D721Med (cell line): ENCODE measurements around the gene CCL20.

Source experiments
- DNase-seq: peaks from one replicate; pipeline ENCODE4 v3.0.0; 2011; ENCODE audit warnings: low spot score; ENCODE audit not compliant: insufficient read length
- FAIRE-seq: peaks from 2 replicates; lab custom pipeline; 2011; peaks lifted over from hg19 to GRCh38; lab: Jason Lieb, UNC
- TF ChIP-seq, protein P1 (sequence below): IDR thresholded peaks from 2 replicates; pipeline ENCODE4 v1.5.1; 2012; ENCODE audit warnings: mild to moderate bottlenecking, control low read depth; ENCODE audit not compliant: insufficient read depth; ENCODE audit errors: missing control alignments

The CCL20 gene

DNA sequence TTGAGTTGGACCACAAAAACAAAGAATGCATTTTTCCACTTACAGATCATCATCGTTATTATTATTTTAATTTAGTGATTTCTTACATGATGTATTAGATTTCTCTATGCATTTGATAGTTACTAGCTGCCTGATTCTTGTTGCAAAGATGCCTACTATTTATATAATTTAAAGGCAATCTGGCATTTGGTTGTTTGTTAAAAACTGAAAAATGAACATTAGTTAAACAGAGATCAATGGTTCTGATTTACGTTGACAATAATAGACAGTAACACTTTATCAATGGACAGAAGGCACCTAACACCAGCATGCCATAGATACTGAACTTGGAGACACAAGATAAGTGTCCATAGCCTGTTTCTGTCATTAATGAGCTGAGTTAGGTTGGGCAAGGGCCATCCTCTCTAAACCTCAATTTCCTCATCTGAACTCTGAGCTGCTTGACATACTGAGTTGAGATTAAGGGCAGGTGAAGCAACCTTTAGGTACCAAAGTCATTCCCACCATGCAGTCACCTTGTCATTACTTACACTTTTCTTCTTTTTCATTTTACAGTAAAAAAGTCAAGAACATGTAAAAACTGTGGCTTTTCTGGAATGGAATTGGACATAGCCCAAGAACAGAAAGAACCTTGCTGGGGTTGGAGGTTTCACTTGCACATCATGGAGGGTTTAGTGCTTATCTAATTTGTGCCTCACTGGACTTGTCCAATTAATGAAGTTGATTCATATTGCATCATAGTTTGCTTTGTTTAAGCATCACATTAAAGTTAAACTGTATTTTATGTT, 3.1 kb downstream of the CCL20 start:
- FAIRE-seq = no peak

DNA sequence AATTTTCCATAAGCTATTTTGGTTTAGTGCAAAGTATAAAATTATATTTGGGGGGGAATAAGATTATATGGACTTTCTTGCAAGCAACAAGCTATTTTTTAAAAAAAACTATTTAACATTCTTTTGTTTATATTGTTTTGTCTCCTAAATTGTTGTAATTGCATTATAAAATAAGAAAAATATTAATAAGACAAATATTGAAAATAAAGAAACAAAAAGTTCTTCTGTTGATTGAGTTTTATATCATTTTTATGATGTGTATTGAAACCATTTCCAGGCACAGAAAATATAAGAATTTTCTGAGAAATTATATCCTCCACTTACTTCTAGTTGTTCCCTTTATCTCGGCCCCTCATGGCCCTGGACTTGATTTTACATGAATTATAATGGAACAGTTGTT, 3.7 kb downstream of the CCL20 start:
- DNase-seq (no peak), FAIRE-seq (no peak)
- TF ChIP-seq, protein P1, sequence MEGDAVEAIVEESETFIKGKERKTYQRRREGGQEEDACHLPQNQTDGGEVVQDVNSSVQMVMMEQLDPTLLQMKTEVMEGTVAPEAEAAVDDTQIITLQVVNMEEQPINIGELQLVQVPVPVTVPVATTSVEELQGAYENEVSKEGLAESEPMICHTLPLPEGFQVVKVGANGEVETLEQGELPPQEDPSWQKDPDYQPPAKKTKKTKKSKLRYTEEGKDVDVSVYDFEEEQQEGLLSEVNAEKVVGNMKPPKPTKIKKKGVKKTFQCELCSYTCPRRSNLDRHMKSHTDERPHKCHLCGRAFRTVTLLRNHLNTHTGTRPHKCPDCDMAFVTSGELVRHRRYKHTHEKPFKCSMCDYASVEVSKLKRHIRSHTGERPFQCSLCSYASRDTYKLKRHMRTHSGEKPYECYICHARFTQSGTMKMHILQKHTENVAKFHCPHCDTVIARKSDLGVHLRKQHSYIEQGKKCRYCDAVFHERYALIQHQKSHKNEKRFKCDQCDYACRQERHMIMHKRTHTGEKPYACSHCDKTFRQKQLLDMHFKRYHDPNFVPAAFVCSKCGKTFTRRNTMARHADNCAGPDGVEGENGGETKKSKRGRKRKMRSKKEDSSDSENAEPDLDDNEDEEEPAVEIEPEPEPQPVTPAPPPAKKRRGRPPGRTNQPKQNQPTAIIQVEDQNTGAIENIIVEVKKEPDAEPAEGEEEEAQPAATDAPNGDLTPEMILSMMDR = no peak

More for the DNA sequence above, 3.1 kb downstream of the CCL20 start:
- no peak for DNase-seq
- TF ChIP-seq, protein P1 = no peak

DNA sequence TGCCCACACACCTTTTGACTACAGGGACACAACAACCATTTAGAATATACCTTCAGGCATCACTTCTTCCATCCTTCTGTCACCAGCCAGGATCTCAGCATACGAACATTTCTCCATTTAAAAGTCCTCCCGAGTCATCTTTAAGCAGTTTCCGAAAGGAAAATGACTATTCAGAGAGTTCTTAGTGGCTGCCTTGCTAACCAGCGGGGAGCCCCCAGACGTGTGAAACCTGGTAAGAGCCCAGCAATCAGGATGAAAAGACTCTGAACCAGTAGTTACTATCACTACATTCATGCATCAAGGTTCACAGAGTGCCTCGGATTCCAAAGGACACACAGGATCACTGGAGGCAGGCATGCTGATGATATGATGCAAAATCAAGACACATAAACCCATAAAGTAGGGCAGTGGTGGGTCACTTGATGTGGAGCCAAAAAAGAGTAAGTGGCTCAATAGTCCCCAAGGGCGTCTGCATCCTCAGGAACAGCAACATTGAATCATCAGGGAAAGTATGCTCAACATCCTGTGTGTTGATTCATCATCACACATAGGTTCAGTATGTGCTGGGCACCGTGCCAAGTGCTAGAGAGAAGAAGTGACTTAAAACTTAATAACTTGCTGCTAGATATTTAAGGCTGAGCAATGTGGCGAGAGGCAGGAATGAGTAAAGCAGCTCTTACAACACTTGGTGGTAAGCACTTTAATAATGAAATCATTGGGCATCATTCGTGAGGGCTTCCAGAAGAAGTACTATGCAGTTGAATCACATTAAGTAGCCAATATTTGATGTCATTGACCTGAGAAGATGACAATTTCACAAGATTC, 4.4 kb downstream of the CCL20 start:
- TF ChIP-seq, protein P1 = no peak
- FAIRE-seq (no peak), DNase-seq (no peak)

DNA sequence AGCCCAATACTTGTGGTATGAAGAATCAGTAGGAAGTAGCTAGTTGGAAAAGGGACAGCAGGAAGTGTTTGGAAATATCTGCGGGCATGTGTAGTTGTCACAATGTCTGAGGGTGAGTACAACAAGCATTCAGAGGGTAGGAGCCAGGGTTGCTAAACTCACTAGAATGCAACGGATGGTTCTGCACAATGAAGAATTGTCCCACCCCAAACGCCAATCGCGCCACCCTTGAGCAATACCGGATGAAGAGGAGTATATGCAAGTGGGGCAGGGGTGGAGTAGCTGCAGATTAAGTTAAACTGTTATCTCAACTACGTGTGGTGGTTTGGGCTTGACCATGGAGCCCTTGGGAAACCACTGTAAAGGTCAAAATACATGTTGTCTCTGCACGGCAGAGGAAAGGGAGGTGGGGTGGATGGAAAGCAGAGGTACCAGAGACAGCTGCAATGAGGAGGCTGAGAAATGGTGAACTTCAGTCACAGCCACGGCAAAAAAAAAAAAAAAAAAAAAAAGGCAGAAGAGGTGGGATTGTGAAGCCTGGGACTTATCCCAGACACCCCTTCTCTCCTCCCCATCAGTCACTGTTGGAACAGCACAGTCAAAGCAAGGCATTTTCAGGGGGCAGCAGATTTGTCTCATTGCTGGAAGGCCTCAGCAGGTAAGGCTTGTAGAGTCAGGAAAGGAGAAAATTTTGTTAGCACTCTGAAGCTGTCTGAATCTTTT, 5.2 kb downstream of the CCL20 start:
- TF ChIP-seq, protein P1 = no peak
- DNase-seq (no peak), FAIRE-seq (no peak)

DNA sequence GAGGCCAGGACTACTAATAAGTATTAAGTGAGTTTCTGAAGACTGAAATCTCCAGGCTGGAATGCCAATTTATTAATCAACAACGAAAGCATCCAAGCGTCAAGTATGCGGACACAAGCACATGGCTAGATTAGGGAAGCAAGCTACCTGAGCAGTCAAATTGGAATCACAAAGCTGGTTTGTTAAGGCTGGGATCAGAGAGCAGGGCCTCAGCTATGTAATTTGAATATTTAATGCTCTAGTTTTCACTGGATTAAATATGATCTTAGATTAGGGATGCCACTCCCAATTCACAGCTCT, 5.7 kb downstream of the CCL20 start:
- DNase-seq = no peak
- no peak for FAIRE-seq
- TF ChIP-seq, protein P1 = no peak

DNA sequence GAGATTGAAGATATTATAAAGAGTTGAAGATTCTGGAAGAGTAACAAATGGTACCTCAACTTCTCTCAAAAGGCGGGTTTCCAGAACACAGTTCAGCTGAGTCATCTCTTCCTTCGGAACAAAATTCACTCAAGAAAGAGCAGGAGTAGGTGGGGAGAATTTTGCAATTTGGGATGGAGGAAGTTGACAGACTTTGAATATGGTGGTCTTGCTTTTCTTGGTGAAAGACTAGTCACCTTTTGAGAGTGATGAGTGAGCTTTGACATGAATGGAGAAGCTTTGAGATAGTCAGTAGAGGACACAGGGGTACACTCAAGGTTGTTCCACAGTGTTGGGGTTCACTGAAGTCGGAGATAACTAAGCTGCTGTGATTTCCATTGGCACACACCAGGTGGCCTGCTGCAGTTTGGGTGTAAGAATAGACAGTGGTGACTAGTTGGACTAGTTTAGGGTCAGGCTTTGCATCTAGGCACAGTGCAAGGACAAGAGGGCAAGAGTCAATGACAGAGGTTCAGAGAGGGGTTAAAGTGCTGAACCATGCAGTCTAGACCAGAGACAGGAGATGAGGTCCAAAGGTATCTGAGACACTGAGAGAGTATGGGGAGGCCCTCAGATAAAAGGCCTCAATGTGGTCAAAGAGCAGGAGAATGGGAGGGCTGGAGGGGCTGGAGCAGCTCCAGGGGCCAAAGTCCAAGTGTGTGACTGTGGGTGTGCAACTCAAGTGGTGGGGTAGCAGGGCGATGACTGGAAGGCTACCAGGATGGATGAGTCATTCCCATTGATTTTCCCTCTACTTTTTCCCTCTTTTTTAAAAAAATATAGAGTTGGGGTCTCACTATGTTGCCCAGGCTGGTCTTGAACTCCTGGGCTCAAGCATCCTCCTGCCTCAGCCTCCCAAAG, 7.7 kb downstream of the CCL20 start:
- TF ChIP-seq, protein P1 = no peak
- DNase-seq (no peak), FAIRE-seq (no peak)
